Vagina (tissue), 2 donors: ENCODE results near the gene ISX. TPM values are rescaled to one million over a fixed set of nuclear protein-coding genes. Genes with fewer than 3 reads are reported as not detected.

Experiments used
- DNase-seq, 2 donors: peaks; one replicate each; pipeline ENCODE4 v3.0.0-alpha.2; 2017; ENCODE audit errors: extremely low spot score in 2 of 2
- H3K27ac ChIP-seq: fragments of 200-600 bp; sonication (generic); one replicate; pipeline ENCODE4 v1.5.1; 2019
- H3K27me3 ChIP-seq: fragments of 200-600 bp; sonication (generic); one replicate; pipeline ENCODE4 v1.5.1; 2019
- H3K36me3 ChIP-seq, 2 donors: fragments of 200-600 bp; sonication (generic); one replicate each; pipeline ENCODE4 v1.5.1; 2017 to 2019
- H3K4me1 ChIP-seq: fragments of 200-600 bp; sonication (generic); one replicate; pipeline ENCODE4 v1.5.1; 2019
- H3K4me3 ChIP-seq, 2 donors: fragments of 200-600 bp; sonication (generic); 1 replicate in 1 of 2; 2 replicates in 1 of 2; pipeline ENCODE4 v1.5.1; 2016 to 2019
- H3K9me3 ChIP-seq: fragments of 200-600 bp; sonication (generic); one replicate; pipeline ENCODE4 v1.5.1; 2019
- CTCF ChIP-seq, 3 experiments: fragments of 450-650 bp in 2 of 3; fragments of 200-600 bp in 1 of 3; sonication (generic) in 1 of 3; IDR thresholded peaks; one replicate each; pipeline ENCODE4 v1.5.1; 2017 to 2019; ENCODE audit warnings: antibody characterized with exemption in 3 of 3, mild to moderate bottlenecking in 2 of 3, moderate library complexity in 2 of 3
- POLR2A ChIP-seq, 2 donors: fragments of 450-650 bp; IDR thresholded peaks; one replicate each; pipeline ENCODE4 v1.6.1; 2017; ENCODE audit warnings: antibody characterized with exemption in 2 of 2, mild to moderate bottlenecking in 2 of 2, moderate library complexity in 2 of 2
- POLR2AphosphoS5 ChIP-seq, 2 donors: sonication (generic); formaldehyde crosslinking; IDR thresholded peaks; one replicate each; pipeline ENCODE4 v1.9.0; 2017; ENCODE audit warnings: antibody characterized with exemption in 2 of 2, mild to moderate bottlenecking in 2 of 2, low read depth in 1 of 2; ENCODE audit not compliant: insufficient read depth in 1 of 2
- intact Hi-C: fragments of 100-400 bp; cut with DNase I; formaldehyde crosslinking; loops from one replicate; pipeline ENCODE4 v1.15.1; 2023
- total RNA-seq: library from RNA; depleted of rRNA; stranded (reverse); fragments of >200 nt; gene quantifications from one replicate; pipeline ENCODE4 v1.2.3, GENCODE V29; 2016

ISX gene
- total RNA-seq, 1 donor from 2014 or later, result not detected

- TF ChIP-seq POLR2AphosphoS5 (IDR thresholded peaks at IDR 0.05; ENCODE audit: insufficient read depth in 1 of 2, low read depth in 1 of 2) (no peak), POLR2A (IDR thresholded peaks at IDR 0.05) (no peak), CTCF (IDR thresholded peaks at IDR 0.05) (no peak)
- Histone ChIP-seq H3K4me1 (no peaks in the 10 kb centered on the region), H3K27ac (no peak overlapping the region), H3K27me3 (no peaks in the 10 kb centered on the region), H3K9me3 (no peaks in the 10 kb centered on the region), H3K36me3 (no peaks in the 10 kb centered on the region), H3K4me3 (no peak overlapping the region)
- intact Hi-C loops, result no loop called here
- no peak for DNase-seq
Measured at GRCh38 chr22:35133702-35134380, 67.9 kb downstream of the ISX start.

- H3K27ac ChIP-seq, result no peak overlapping the region
- TF ChIP-seq POLR2A (IDR thresholded peaks at IDR 0.05) (no peak), POLR2AphosphoS5 (IDR thresholded peaks at IDR 0.05; ENCODE audit: insufficient read depth in 1 of 2, low read depth in 1 of 2) (no peak), CTCF (IDR thresholded peaks at IDR 0.05) (no peak)
- no peaks in the 10 kb centered on the region for H3K36me3 ChIP-seq
- H3K4me3 ChIP-seq, result no peak overlapping the region
- no peaks in the 10 kb centered on the region for H3K27me3 ChIP-seq
- intact Hi-C loops, result no loop called here
- H3K4me1 ChIP-seq, result no peaks in the 10 kb centered on the region
- DNase-seq, result no peak
- no peaks in the 10 kb centered on the region for H3K9me3 ChIP-seq
Measured at GRCh38 chr22:35134637-35135036, 68.7 kb downstream of the ISX start.

- no peaks in the 10 kb centered on the region for H3K9me3 ChIP-seq
- no peak overlapping the region for H3K27ac ChIP-seq
- no peak overlapping the region for H3K4me3 ChIP-seq
- intact Hi-C loops, result no loop called here
- DNase-seq, result no peak
- H3K4me1 ChIP-seq, result no peaks in the 10 kb centered on the region
- no peaks in the 10 kb centered on the region for H3K36me3 ChIP-seq
- H3K27me3 ChIP-seq, result no peaks in the 10 kb centered on the region
- TF ChIP-seq CTCF (IDR thresholded peaks at IDR 0.05) (no peak), POLR2A (IDR thresholded peaks at IDR 0.05) (no peak), POLR2AphosphoS5 (IDR thresholded peaks at IDR 0.05; ENCODE audit: insufficient read depth in 1 of 2, low read depth in 1 of 2) (no peak)
Measured at GRCh38 chr22:35135165-35135564, 69.2 kb downstream of the ISX start.

Other genes with a start within 250 kb of the ISX start
- gene HMGXB4, start 191.3 kb downstream of the ISX start, total RNA-seq, result 12.8 TPM
- 120 TPM for gene TOM1, start 233.7 kb downstream of the ISX start, total RNA-seq